ENCODE results near the gene HMGN4. TPM values are rescaled to one million over a fixed set of nuclear protein-coding genes. Genes with fewer than 3 reads are reported as not detected.

The HMGN4 gene
- polyA plus RNA-seq, 1 donor from 2014 or later = 125 TPM

DNA sequence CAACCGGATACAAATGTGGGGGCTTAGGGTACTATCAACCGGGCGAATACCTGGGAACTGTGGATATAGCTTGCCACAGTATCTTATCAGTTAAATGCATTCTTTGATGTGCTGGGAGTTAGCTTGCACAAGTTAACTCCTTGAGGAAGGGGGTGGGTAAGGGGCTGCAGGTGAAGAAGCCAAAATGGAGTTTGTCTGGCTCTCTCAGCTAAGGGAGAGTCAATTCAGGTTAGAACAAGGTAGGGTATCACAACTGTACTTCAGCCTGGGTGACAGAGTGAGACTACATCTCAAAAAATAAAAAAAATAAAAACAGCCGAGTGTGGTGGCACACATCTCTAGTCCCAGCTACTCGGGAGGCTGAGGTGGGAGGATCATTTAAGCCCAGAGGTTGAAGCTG, 46.6 kb upstream of the HMGN4 start:
- Histone ChIP-seq H3K4me2 (ENCODE audit: low read length) (no peak overlapping the region), H4K20me1 (ENCODE audit: insufficient read depth) (no peaks in the 10 kb centered on the region), H3K27ac (ENCODE audit: low read length) (no peak overlapping the region), H3K36me3 (ENCODE audit: insufficient read depth, low read length) (no peaks in the 10 kb centered on the region), H3K79me2 (replicated peaks; ENCODE audit: insufficient read depth, low read length) (no peaks in the 10 kb centered on the region), H3F3A (ENCODE audit: insufficient read depth, low read length, poor library complexity, severe bottlenecking) (no peaks in the 10 kb centered on the region), H3K9me3 (ENCODE audit: low read length) (peaks cover 5% of the 10 kb centered on the region), H3K4me3 (ENCODE audit: low read length) (no peak overlapping the region), H3K27me3 (ENCODE audit: insufficient read depth, low read depth, low read length) (no peaks in the 10 kb centered on the region), H3K9ac (ENCODE audit: low read length) (no peak overlapping the region), H3K9me2 (ENCODE audit: insufficient read depth, low read length) (no peaks in the 10 kb centered on the region), H2AFZ (ENCODE audit: low read depth, low read length) (no peak overlapping the region)
- TF ChIP-seq, protein P1, sequence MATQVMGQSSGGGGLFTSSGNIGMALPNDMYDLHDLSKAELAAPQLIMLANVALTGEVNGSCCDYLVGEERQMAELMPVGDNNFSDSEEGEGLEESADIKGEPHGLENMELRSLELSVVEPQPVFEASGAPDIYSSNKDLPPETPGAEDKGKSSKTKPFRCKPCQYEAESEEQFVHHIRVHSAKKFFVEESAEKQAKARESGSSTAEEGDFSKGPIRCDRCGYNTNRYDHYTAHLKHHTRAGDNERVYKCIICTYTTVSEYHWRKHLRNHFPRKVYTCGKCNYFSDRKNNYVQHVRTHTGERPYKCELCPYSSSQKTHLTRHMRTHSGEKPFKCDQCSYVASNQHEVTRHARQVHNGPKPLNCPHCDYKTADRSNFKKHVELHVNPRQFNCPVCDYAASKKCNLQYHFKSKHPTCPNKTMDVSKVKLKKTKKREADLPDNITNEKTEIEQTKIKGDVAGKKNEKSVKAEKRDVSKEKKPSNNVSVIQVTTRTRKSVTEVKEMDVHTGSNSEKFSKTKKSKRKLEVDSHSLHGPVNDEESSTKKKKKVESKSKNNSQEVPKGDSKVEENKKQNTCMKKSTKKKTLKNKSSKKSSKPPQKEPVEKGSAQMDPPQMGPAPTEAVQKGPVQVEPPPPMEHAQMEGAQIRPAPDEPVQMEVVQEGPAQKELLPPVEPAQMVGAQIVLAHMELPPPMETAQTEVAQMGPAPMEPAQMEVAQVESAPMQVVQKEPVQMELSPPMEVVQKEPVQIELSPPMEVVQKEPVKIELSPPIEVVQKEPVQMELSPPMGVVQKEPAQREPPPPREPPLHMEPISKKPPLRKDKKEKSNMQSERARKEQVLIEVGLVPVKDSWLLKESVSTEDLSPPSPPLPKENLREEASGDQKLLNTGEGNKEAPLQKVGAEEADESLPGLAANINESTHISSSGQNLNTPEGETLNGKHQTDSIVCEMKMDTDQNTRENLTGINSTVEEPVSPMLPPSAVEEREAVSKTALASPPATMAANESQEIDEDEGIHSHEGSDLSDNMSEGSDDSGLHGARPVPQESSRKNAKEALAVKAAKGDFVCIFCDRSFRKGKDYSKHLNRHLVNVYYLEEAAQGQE (IDR thresholded peaks at IDR 0.05; ENCODE audit: borderline replicate concordance) = no peak
- TF ChIP-seq MXI1 (conservative IDR thresholded peaks at IDR 0.05; ENCODE audit: poor library complexity, severe bottlenecking) (no peak), EP300 (conservative IDR thresholded peaks at IDR 0.05; ENCODE audit: poor library complexity, severe bottlenecking) (no peak), SMC3 (conservative IDR thresholded peaks at IDR 0.05; ENCODE audit: poor library complexity) (no peak), TAF1 (IDR thresholded peaks at IDR 0.05; ENCODE audit: low read depth) (no peak), EZH2 (IDR thresholded peaks at IDR 0.05; ENCODE audit: borderline replicate concordance, insufficient read depth, low read length, poor library complexity, severe bottlenecking) (no peak), POLR2AphosphoS5 (IDR thresholded peaks at IDR 0.05) (no peak), RAD21 (conservative IDR thresholded peaks at IDR 0.05) (no peak)
- TF ChIP-seq, protein P2, sequence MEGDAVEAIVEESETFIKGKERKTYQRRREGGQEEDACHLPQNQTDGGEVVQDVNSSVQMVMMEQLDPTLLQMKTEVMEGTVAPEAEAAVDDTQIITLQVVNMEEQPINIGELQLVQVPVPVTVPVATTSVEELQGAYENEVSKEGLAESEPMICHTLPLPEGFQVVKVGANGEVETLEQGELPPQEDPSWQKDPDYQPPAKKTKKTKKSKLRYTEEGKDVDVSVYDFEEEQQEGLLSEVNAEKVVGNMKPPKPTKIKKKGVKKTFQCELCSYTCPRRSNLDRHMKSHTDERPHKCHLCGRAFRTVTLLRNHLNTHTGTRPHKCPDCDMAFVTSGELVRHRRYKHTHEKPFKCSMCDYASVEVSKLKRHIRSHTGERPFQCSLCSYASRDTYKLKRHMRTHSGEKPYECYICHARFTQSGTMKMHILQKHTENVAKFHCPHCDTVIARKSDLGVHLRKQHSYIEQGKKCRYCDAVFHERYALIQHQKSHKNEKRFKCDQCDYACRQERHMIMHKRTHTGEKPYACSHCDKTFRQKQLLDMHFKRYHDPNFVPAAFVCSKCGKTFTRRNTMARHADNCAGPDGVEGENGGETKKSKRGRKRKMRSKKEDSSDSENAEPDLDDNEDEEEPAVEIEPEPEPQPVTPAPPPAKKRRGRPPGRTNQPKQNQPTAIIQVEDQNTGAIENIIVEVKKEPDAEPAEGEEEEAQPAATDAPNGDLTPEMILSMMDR (IDR thresholded peaks at IDR 0.05; ENCODE audit: poor library complexity, severe bottlenecking) = no peak

- Histone ChIP-seq H3K4me3 (ENCODE audit: low read length) (no peak overlapping the region), H3K27me3 (ENCODE audit: insufficient read depth, low read depth, low read length) (no peaks in the 10 kb centered on the region), H3F3A (ENCODE audit: insufficient read depth, low read length, poor library complexity, severe bottlenecking) (no peaks in the 10 kb centered on the region), H3K79me2 (replicated peaks; ENCODE audit: insufficient read depth, low read length) (no peaks in the 10 kb centered on the region), H3K9ac (ENCODE audit: low read length) (no peak overlapping the region), H2AFZ (ENCODE audit: low read depth, low read length) (no peak overlapping the region), H3K9me2 (ENCODE audit: insufficient read depth, low read length) (no peaks in the 10 kb centered on the region), H3K4me2 (ENCODE audit: low read length) (no peak overlapping the region), H3K27ac (ENCODE audit: low read length) (no peak overlapping the region), H3K9me3 (ENCODE audit: low read length) (no peaks in the 10 kb centered on the region), H3K36me3 (ENCODE audit: insufficient read depth, low read length) (no peaks in the 10 kb centered on the region), H4K20me1 (ENCODE audit: insufficient read depth) (no peaks in the 10 kb centered on the region)
- TF ChIP-seq, protein P1 (IDR thresholded peaks at IDR 0.05; ENCODE audit: borderline replicate concordance) = no peak
These were observed 44.9 kb upstream of the HMGN4 start for GRCh38 chr6:26493258-26493657.

Data from neural cell (in vitro differentiated cells).